Muscle of arm (tissue), 12 donors: Measurements from ENCODE around the gene TXLNG. TPM values are rescaled to one million over a fixed set of nuclear protein-coding genes. Genes with fewer than 3 reads are reported as not detected.
"Not testable (repeated sequence)": the region's sequence is repeated elsewhere in the genome, so short reads cannot be mapped to it uniquely, and the experiment has no call there.

Source experiments
- DNase-seq: peaks from one replicate; pipeline ENCODE4 v3.0.0-alpha.2; 2013
- polyA plus RNA-seq, 12 donors: library from polyadenylated mRNA; unstranded; fragments of 120-200 nt; gene quantifications; one replicate each; pipeline ENCODE4 v1.2.1, GENCODE V29; 2013; ENCODE audit not compliant: insufficient read length in 12 of 12

Gene TXLNG
- polyA plus RNA-seq, 12 donors = 7.9 to 14.2 (median 9.7) TPM; not detected in 1

- DNase-seq = no peak
Observed at GRCh38 chrX:16836371-16836770, 50.1 kb downstream of the TXLNG start.

- DNase-seq = no peak
Observed at GRCh38 chrX:16838202-16839066, 52.2 kb downstream of the TXLNG start.

- DNase-seq = no peak
Observed at GRCh38 chrX:16839219-16839851, 53.1 kb downstream of the TXLNG start.

- no peak for DNase-seq
Observed at GRCh38 chrX:16839852-16840460, 53.7 kb downstream of the TXLNG start.

GRCh38 chrX:16842684-16843083 lies 56.4 kb downstream of the TXLNG start:
- DNase-seq = no peak

GRCh38 chrX:16843208-16843909 lies 57.1 kb downstream of the TXLNG start:
- DNase-seq = no peak

- no peak for DNase-seq
Observed at GRCh38 chrX:16845686-16846085, 59.4 kb downstream of the TXLNG start.

GRCh38 chrX:16848541-16848940 lies 62.3 kb downstream of the TXLNG start:
- no peak for DNase-seq

- DNase-seq = no peak
Observed at GRCh38 chrX:16851421-16851820, 65.2 kb downstream of the TXLNG start.

GRCh38 chrX:16851827-16852226 lies 65.6 kb downstream of the TXLNG start:
- DNase-seq = no peak

GRCh38 chrX:16852617-16853179 lies 66.4 kb downstream of the TXLNG start:
- DNase-seq = no peak

- no peak for DNase-seq
Observed at GRCh38 chrX:16853537-16853936, 67.3 kb downstream of the TXLNG start.

- no peak for DNase-seq
Observed at GRCh38 chrX:16855363-16856075, 69.3 kb downstream of the TXLNG start.

- DNase-seq = not testable (repeated sequence)
Observed at GRCh38 chrX:16856076-16856404, 69.8 kb downstream of the TXLNG start.

GRCh38 chrX:16856744-16857143 lies 70.5 kb downstream of the TXLNG start:
- no peak for DNase-seq

- no peak for DNase-seq
Observed at GRCh38 chrX:16862829-16863228, 76.6 kb downstream of the TXLNG start.

- no peak for DNase-seq
Observed at GRCh38 chrX:16867947-16868346, 81.7 kb downstream of the TXLNG start.

- DNase-seq = no peak
Observed at GRCh38 chrX:16868920-16869319, 82.7 kb downstream of the TXLNG start.

- no peak for DNase-seq
Observed at GRCh38 chrX:16869393-16870094, 83.3 kb downstream of the TXLNG start.

GRCh38 chrX:16870095-16870861 lies 84.0 kb downstream of the TXLNG start, which contains the start of gene RBBP7:
Gene RBBP7 (minus strand): TSS chrX:16870362. CDS start chrX:16870053, 309 bp downstream.
- DNase-seq = peak; percentile 94
